Ishikawa (cell line): ENCODE results near the gene PPME1.

Source experiments
- CEBPB ChIP-seq: IDR thresholded peaks from 2 replicates; pipeline ENCODE4 v1.6.1; 2012
- CREB1 ChIP-seq: IDR thresholded peaks from 2 replicates; pipeline ENCODE4 v1.6.1; 2012; ENCODE audit warnings: low read depth
- EGR1 ChIP-seq: IDR thresholded peaks from 2 replicates; pipeline ENCODE4 v1.6.1; 2012
- EP300 ChIP-seq: IDR thresholded peaks from 2 replicates; pipeline ENCODE4 v1.6.1; 2012; ENCODE audit warnings: borderline replicate concordance
- FOXM1 ChIP-seq: IDR thresholded peaks from 2 replicates; pipeline ENCODE4 v1.6.1; 2012; ENCODE audit warnings: low read depth, borderline replicate concordance
- RAD21 ChIP-seq: IDR thresholded peaks from 2 replicates; pipeline ENCODE4 v1.6.1; 2012; ENCODE audit warnings: low read depth
- TAF1 ChIP-seq: IDR thresholded peaks from 2 replicates; pipeline ENCODE4 v1.6.1; 2012; ENCODE audit warnings: low read depth, mild to moderate bottlenecking
- TCF12 ChIP-seq: IDR thresholded peaks from 2 replicates; pipeline ENCODE4 v1.6.1; 2012; ENCODE audit warnings: low read depth
- TEAD4 ChIP-seq: IDR thresholded peaks from 2 replicates; pipeline ENCODE4 v1.6.1; 2012
- TF ChIP-seq, protein P1 (sequence below): IDR thresholded peaks from 2 replicates; pipeline ENCODE4 v1.6.1; 2012; ENCODE audit warnings: low read depth, mild to moderate bottlenecking
- TF ChIP-seq, protein P2 (sequence below): IDR thresholded peaks from 2 replicates; pipeline ENCODE4 v1.6.1; 2012

DNA sequence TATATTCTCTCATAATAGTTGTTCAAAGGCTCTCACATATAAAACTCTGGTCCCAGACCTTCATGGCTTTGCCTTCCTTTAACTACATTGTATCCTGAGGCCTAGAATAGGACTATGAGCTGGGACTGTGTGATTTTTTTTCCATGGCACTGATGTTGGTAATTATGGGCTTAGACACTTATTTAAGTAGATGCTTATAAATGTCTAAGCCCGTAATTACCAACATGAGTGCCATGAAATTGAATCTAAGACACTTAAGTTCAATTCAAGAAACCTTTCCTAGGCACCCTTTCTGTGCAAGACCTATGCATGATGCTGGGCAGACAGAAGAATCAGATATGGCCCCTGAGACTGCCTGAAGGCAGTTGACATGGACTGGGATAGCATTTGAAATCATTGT, 77.4 kb downstream of the PPME1 start:
- TF ChIP-seq, protein P1, sequence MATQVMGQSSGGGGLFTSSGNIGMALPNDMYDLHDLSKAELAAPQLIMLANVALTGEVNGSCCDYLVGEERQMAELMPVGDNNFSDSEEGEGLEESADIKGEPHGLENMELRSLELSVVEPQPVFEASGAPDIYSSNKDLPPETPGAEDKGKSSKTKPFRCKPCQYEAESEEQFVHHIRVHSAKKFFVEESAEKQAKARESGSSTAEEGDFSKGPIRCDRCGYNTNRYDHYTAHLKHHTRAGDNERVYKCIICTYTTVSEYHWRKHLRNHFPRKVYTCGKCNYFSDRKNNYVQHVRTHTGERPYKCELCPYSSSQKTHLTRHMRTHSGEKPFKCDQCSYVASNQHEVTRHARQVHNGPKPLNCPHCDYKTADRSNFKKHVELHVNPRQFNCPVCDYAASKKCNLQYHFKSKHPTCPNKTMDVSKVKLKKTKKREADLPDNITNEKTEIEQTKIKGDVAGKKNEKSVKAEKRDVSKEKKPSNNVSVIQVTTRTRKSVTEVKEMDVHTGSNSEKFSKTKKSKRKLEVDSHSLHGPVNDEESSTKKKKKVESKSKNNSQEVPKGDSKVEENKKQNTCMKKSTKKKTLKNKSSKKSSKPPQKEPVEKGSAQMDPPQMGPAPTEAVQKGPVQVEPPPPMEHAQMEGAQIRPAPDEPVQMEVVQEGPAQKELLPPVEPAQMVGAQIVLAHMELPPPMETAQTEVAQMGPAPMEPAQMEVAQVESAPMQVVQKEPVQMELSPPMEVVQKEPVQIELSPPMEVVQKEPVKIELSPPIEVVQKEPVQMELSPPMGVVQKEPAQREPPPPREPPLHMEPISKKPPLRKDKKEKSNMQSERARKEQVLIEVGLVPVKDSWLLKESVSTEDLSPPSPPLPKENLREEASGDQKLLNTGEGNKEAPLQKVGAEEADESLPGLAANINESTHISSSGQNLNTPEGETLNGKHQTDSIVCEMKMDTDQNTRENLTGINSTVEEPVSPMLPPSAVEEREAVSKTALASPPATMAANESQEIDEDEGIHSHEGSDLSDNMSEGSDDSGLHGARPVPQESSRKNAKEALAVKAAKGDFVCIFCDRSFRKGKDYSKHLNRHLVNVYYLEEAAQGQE = no peak
- TF ChIP-seq EP300 = no peak
- no peak for TF ChIP-seq TAF1
- TF ChIP-seq, protein P2, sequence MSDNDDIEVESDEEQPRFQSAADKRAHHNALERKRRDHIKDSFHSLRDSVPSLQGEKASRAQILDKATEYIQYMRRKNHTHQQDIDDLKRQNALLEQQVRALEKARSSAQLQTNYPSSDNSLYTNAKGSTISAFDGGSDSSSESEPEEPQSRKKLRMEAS = no peak
- no peak for TF ChIP-seq FOXM1
- no peak for TF ChIP-seq RAD21
- TF ChIP-seq CREB1 = no peak
- no peak for TF ChIP-seq CEBPB
- TF ChIP-seq TEAD4 = no peak
- TF ChIP-seq EGR1 = no peak
- no peak for TF ChIP-seq TCF12
